ENCODE results near the gene ITIH3.

- TF ChIP-seq CTCF (IDR thresholded peaks at IDR 0.05) (no peak), EZH2phosphoT487 (IDR thresholded peaks at IDR 0.05) (no peak)
Observed at GRCh38 chr3:52844290-52844975, 49.8 kb downstream of the ITIH3 start.

Data from neural progenitor cell (in vitro differentiated cells).